Germinal center (tissue), 1 donor: Measurements from ENCODE around the gene FOXP1.

Source experiments
- DNase-seq: peaks from one replicate; pipeline ENCODE4 v3.0.0; 2012; ENCODE audit warnings: mixed read lengths, low spot score

FOXP1 gene

DNA sequence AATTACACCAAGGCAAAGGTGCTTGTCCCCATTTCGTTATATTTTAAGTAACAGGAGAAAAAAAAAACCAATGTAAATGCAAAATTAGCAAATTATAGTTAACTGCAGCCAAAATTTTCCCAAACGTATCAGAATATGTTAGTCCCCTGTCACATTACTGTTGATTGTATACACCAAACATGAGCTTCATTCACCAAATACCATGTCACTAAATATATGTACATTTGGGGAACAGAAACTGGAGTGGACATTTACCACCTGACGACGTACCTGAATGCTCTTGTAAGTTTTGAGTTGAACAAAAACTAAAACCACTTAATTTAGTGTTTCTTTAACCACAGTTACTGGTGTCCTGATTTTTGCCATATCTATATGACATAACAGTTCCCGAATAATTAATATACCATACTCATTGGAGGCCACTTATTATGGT is 3.3 kb upstream of the FOXP1 start:
- no peak for DNase-seq

DNA sequence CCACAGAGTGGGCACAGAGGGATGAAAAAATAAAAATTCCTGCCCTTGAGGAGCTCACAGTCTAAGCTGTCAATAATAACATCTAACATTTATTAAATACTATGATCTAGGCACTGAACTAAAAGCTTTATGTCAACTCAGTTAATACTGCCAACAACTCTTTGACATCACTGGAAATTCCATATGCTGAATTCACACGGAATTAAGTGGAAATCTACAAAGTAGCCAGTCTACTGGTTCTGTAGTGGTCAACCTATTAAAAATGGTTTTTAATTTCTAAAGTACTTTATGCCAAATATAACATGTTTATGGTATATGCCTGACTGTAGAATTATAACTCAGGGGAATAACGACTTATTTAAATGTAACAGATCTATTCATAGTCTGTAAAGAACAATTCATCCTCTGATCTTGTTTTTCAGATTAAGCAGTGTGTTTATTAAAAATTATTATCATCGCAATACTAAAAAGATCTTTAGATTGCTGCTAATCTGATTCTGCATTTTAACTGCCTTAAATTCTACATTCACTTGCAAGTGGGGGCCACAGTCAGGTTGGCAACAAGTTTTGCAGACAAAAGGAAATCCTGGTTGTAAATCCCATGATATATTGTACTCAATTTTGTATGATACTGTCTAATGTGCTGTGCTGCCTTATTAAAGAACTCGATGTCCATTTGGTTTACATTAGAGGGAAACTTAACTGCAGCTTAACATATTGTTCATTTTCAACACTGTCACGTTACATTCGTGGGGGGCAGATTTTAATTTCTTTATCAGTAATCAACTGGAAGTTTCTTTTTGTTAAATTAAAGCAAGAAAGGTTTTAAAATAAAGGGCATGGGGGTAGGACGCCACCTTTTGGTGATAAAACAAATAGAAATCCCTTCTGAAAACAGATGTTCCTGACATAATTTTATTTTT is 2.6 kb upstream of the FOXP1 start:
- no peak for DNase-seq

DNA sequence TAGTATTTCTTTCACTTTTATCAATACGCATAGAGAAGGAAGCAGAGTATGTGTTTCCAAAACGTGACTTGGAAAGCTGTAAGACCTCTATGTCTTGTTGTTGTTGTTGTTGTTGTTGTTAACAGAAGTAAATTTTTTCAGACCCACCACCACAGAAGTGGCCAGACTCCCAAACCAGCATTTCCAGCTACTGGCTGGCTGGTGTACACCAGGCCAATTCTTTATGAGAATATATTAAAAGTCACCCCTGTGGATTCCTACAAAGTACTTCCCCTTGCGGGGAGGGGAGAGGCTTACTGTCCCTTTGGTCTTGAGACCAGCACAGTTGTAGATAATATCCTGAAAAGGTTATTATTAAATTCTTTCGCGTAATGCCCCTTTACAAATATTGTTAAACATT is 1.6 kb upstream of the FOXP1 start:
- DNase-seq: no peak

DNA sequence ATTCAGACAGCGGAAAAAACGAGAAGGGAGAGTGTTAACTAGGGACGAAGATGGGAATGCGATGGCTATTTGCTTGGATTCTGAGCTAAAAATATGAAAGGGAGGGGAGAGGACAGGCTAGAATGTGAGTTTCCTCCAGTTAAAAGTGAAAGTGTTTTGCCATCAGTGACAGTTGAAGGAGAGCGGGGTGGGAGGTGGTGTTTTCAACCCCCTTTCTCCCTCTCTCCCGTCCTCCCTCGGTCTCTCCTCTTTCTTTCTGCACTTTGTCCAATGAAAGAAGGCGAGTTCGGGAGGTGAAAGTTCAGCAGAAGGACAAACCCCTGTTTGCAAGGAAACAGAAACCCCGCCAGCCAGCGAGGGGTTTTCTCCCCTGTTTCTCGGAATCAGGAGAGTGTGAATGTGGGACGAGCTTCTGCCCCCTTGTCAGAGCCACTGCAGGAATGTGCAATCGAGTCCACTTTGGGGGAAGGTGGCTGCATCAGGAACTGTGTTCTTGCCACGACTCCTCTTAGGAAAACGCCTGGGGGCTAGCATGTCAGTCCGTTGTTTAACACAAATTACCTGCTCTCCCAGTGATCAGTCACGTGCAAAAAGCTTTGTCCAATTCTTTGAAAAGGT is 975 bp upstream of the FOXP1 start:
- no peak for DNase-seq

DNA sequence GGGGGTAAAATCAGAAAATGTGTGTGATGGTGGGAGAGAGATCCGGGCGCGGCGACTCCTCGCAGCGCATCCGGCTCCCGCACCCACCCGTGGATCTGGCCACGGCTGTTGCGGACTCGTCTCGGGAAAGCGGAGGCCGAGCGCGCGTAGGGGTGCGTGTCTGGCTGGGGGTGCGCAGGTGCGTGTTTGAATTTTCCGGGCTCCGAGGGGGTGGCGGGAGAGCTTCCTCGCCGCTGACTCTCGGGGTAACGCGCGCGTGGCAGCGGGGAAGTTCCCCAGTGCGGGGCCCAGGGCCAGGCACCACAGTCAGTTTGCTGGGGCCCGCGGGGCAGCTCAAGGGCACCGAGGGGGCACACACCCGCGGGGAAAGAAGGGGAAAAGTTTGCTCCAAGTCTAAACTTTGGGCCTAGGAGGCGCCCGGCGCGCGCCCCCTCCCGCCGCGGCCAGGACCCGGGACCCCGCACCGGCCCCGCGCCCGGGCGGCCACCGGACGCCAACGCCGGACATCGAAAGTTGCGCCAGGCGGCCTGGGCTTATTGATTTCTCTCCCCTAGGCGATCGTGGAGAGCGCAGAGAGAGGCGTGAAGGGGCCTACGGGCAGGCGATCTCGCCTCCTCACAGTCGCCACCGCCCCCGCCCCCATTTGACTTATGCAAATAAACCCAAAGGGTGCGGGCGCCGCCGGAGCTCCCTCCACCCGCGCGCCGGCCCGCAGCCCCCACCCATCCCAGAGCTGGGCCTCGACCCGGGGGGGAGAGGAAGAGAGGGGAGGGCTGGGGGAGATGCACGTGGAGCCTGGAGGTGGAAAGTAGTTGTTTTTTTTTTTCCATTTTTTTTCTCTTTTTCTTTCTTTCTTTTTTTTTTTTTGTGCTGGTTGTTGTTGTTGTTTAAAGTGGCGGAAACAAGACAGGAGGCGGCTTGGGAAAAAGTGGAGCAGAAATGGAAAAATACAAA is 639 bp downstream of the FOXP1 start:
- peak; percentile 61 for DNase-seq

DNA sequence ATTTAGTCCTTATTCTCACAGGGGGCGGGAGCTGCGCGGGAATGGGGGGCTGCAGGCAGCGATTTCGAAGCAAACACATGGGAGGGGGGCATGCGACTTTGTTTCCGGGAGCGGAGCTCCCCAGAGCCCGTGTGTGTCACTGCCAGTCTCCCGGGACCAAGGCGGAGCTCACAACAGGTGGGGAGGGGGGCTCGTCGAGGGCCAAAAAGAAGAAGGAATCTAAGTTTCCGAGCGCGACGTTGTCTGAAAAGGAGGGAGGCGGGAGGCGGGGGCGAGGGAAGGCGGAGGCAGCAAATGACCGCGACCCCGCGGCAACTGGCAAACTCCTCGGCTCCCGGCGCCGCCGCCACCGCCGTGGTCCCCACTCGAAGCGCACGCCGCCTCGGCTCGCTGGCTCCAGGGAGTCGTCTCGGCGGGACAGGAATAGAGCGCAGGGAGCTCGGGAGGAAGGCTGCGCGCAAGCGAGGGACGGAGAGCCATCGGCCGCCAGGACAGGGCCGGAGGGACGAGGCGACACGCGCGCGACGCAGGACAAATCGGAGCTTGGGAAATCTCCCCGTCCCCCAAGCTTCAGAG is 1.4 kb downstream of the FOXP1 start:
- DNase-seq: peak; percentile 45

DNA sequence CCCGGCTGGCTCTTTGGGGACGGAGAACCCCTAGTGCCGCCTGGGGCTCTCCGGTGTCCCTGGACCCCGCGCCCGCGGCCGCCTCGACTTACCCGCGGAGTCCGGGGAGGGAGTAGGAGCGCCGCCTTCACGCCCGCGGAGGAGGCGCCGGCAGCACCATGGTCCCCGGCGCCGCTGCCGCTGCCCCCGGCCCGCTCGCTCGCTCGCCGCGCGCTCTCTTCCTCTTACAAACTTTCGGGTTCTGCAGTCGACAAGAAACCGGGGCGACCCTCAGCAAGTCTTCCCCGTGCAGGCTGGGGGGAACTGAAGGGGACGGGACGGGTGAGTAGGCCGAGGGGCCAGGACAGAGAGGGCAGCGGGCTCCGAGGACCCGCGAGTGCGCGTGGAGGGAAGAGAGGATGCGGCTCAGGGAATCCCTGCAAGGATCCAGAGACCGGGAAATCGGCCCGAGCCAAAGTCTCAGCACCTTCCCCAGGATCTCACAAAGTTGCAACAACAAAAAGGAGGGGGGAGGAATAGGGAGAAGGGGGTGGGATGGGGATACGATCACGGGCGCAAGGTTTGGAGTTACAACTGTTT is 2.0 kb downstream of the FOXP1 start:
- DNase-seq: peak; percentile 42

DNA sequence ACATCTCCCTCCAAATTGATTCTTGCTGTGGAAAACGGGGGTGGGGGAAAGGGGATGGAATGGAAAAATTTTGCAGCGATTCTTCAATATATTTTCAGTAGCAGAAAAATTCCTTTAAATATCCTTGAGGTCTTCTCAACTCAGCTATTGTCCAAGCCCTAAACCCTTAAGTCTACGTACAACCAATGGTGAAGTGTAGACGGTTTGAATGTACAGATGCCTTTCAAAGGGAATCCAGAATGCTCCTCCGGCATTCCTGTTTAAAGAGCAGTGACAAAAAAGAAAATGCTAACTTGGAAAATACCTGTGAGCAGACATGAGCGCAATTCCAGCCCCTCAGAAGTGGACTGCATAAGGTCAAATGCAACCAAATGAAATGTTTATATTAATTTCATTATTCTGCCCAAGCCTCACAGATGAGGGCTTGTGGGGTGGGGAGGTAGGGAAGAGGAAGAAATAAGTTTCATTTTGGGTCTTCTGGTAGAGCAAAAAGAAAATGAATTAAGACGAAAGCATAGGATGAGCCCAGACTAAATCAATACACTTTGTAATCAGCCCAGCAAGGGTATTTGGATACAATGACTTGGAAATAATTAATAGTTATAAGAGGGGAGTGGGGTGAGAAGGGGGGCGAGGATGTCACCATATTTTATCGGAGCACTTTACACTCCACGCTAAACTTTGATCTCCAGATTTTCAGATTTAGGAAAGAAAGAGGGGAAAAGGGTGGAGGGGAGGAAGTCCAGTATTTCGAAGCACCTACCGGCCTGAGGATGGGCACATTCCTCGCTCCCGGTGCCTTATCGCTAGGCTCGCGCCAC is 2.7 kb downstream of the FOXP1 start:
- DNase-seq: no peak

DNA sequence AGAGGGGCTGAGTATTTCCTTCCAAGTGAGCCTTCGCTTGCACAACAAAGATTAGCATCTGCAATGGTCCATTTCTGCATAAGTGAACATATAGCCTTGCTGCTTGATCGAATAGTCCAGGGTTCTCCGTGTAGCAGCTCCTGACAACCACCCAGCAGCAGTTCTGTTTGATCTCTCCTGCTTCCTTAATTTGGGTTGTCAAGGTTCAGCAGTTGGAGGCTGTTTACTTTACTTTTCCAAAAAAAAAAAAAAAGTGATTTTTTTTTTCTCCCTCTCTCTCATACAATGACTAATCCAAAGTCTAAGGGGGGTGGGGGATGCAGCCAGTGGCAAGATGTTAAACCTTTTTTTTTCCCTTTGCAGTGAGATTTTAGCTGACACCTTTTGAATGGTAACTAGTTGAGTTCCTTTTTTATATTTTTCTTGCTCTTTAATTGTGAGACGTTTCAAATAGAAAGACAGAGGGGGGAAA is 3.6 kb downstream of the FOXP1 start:
- DNase-seq: no peak

DNA sequence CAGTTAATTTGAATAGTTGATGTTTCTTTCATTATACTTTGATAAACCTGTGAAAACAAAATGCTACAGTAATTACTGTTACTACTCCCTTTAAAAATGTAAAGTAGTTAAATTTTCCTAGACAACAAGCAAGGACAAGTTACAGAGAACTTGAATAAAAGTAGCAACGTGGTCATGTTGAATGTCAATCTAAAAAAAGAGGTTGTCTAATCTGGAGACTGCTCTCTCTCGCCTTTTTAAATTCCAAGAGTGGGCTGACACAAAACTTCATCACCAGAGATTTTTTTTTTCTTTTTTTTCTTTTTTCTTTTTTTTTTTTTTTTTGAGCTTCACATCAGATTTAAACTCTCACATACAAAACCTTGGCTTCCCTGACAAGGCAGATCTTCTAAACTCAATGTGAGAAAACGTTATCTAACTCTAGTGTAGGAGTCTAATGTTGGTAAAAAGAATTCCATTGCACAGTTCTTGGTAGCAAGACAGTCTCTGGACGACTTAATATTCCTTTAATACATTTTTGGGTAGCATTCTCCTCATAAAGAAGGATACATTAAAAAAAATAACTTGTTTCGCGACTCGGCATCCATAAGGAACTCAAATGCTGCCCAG is 4.1 kb downstream of the FOXP1 start:
- no peak for DNase-seq

DNA sequence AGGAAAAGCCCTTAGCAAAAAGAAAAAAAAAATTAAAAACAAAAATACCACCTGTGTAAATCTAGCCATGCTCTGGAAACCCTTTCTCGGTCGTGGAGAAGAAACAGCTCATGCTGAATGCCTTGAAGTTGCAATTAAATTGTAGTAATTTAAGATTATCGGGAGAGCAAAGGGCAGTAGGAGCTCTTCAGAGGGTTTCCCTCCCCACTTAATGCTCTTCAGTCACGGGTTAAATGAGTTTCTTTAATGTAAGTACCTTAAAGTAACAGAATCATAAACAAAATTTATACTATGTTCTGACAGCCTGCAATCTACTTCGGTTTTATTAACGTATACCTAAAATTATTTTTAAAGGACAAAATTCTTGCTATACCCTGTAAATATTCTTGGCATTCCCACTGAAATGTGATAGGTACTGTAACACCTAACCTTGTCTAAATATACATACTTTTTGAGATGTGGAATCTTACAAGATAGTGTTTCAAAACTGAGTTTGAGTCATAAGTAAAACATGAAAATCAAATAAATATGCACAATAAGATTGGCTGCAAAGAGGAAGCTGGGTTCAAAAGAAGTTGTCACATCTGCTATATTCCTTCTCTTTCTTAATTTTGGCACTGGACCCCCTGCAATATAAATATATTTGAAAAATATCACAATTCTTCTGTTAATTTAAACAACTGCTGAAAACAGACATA is 5.3 kb downstream of the FOXP1 start:
- DNase-seq: no peak

DNA sequence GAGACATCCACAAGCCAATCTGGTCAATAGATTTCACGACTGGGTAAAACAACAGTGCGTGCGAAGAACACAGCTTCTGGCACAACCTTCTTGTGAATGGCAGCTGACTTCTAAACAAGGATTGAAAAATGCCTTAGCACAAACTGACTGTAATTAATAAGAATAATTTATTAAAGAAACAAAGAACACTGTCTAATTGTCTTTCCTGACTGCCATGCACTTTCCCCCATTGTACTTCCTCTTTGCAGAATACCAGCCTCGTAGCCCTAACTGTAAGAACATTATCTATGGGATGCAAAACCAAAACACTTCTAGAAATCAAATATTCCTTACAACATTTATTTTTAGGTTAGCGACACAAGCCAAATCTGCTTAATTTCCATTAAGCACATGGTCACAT is 6.5 kb downstream of the FOXP1 start:
- no peak for DNase-seq

DNA sequence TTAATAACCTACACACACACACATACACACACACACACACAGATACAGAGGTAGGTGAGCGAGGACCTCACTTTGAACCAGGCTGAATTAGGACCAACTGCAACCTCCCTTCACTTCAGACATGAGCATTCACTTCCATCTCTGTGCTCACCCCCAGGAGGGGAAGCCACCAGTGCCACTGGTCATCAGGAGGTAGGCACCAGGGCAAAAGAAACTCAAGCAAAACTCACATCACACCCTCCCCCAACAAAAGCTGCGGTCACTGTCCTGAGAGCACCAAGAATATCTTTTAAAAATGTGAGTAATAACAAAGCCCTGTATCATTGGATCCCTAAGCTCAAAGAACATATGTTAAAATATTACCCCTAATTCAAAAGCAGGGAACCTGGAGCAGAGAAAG is 8.1 kb downstream of the FOXP1 start:
- no peak for DNase-seq

DNA sequence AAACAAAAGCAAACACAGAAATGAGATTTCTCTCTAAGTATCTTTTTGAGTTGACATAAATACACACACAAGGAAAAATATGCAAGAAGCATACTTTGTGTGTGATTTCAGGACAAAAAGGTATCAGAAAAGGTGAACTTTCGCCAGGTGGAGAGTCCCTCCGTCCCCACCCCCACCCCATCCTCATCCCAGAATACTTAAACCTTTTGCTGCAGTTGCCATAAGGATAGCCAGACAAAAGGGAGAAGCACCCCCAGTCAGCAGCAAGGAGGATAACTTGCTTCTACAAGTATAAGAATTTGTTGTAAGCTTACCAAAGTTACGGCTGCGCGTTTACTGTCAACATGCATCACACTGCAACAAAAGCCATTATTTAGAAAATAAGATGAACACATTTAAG is 10.3 kb downstream of the FOXP1 start:
- no peak for DNase-seq

DNA sequence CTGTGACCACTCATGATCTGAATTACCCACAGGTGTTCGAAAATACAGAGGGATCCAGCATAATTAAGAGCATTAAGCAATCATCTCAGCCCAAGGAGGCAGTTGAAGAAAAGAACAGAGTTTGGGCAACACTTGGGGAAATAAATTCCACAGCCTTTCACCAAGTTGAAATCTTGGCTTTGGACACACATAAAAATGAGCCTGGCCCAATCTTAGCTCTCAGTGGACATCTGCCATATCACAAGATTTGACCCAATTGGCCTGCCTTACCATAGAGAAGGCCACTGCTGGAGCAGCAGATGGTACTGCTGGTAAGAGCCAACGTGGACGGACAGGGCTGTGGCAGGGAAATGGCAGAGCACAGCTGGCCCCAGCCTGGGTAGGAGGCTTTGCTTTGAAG is 13.0 kb downstream of the FOXP1 start:
- DNase-seq: no peak

DNA sequence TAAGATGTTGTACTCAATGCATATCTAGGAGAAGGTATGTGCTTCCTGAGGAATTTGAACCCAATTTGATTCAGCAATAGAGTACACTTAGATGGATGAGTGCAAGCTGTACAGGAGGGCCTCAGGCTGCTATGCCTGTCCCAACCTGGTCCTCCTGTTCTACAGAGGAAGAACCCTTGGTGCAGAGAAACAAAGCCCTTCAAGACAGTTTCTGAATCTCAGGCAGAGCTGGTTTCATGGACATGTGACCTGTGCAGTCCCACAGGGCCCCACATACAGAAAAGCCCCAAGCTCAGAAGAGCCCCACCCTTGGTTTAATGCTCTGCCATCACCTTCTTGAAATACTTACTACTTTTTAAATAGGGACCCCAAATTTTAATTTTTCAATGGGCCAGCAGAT is 15.3 kb downstream of the FOXP1 start:
- DNase-seq: no peak

DNA sequence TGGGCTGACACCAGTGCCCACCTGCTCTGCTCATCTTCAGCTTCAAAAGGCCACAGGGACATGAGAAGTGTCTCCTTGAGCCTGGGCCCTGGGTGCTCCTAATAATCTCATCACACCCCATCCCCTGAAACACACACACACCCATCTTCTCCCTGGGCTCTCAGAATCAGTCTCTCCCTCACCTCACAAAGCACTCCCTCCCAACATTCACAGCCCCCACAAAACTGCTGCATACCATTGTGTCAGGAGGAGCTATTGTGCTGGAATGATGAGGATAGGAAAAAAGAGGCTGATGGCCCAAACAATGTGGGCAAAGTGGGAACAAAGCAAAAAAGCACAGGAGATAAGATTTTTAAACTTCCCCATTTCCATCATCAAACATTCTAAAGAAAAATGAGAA is 16.8 kb downstream of the FOXP1 start:
- DNase-seq: no peak

DNA sequence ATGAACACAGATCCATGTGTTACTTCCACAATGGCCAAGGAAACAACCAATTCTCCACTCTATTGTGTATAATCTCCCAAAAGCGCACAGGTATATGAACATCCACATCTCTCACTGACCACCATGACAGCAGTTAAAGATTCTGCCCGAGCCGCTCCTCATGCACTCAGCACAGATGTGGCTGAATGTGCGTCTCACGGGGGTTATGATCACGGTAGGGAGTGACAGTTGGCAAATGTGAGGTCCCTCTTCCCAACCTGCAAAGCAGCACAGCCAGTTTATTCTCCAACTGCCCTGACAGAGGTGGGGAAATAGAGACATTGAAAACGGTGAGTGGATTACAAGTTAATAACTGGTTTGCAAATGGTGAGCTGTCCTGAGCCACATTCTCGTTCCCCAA is 17.6 kb downstream of the FOXP1 start:
- DNase-seq: no peak

DNA sequence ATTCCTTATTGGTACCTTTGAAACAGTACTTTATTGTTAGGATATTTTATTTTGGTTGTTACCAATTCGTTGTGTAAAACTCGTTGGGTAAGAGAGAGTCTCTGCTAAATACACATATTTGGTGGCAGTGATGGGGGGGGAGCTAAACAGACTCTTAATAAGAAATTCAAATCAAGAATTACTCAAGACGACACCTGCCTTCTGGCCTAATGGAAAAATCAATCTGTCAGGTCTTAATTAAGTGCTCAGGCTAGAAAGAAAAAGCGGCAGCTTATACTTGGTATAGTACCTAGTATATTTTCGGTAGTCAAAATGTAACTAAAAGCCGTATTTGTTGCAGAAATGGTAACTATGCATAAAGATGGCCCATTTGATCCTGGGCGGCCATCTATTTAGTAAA is 18.2 kb downstream of the FOXP1 start:
- DNase-seq: peak; percentile 52

DNA sequence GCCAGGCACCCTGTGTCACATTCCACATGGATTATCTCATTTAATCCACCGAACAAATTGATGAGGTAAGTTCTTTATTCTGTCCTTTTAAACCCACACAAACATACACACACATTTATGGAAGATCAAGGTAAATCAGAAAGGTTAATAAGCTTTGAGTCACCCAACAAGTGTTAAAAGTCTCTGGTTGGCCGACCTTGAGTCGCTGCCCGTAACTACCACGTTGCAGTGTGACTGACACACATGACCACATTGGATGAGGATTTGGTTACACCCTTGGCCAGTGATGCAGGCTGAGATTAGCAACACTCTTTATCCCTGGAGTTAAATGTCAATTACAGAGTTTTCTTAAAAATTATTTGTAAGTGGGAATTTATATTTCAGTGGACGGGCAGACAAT is 19.2 kb downstream of the FOXP1 start:
- peak; percentile 64 for DNase-seq
